Activated CD4-positive, alpha-beta T cell treated with anti-CD3 and anti-CD28 coated beads, Interleukin-2, amount 50 U/mL, for 24 hours (primary cell): Measurements from ENCODE around the gene ANKRD34A.
"Not testable (repeated sequence)": the region's sequence is repeated elsewhere in the genome, so short reads cannot be mapped to it uniquely, and the experiment has no call there.

Experiments
- DNase-seq, 2 donors: peaks; one replicate each; pipeline ENCODE4 v3.0.0-alpha.2; 2020; ENCODE audit warnings: low read depth in 1 of 2, low spot score in 1 of 2

Gene ANKRD34A

DNA sequence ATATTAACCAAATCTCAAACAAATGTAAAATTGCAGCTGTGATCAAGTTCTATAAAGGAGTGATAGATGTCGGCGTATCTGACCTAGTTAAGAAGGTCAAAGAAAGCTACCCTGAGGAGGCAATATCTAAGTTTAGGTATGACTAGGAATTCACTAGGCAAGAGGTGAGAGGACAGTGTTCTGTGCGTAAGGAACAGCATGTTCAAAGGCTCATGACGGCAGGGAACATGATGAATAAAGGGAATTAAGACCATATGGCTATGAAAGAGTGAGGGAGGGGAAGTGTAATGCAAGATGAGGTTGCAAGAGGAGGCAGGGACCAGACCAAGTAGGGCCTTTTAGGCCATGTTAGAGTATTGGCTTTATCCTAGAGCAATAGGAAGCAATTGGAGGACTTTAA, 15.2 kb downstream of the ANKRD34A start:
- DNase-seq, result no peak

GRCh38 chr1:145947551-145947950, 16.8 kb downstream of the ANKRD34A start:
- DNase-seq, result no peak

DNA sequence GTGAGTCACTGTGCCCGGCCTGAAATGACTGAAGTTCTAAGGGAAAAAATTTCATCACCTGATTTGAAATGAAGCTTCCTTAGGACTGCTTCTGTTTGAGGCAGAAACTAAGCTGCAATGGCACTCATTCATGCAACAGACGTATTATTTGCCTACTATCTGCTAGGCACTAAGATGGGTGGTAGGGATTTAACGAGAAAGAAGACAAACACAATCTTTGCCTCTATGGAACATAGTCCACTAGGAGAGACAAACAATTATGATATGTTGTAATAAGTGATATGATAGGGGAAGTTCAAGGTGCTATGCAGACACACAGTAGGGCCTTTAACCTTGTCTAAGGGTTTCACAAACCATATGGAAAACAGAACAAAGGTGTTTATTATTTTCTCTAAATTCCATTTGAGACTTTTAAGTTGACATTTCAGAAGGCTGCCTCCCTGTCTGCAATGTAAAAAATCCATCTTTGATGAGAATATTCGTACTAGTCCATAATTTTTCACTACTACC, 17.8 kb downstream of the ANKRD34A start:
- no peak for DNase-seq

GRCh38 chr1:145944532-145944931, 19.8 kb downstream of the ANKRD34A start:
- DNase-seq, result no peak

DNA sequence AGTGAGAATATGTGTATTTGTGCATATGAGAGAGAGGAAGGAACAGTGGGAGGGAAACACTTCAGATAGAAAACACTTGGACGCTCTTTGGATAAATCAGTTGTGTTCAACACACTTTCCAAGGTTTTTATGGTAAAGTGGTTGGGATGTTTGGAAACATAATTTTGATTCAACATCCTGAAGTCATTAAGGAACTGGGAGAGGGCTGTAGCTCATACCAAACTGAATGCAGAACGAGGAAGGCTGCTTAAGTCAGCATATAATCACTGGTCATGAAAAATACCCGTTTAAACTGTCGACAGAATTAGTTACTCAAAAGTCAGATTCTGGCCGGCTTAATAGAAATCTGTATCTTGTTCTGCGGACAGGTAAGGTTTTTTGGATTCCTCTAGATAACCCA, 21.5 kb downstream of the ANKRD34A start:
- no peak for DNase-seq

DNA sequence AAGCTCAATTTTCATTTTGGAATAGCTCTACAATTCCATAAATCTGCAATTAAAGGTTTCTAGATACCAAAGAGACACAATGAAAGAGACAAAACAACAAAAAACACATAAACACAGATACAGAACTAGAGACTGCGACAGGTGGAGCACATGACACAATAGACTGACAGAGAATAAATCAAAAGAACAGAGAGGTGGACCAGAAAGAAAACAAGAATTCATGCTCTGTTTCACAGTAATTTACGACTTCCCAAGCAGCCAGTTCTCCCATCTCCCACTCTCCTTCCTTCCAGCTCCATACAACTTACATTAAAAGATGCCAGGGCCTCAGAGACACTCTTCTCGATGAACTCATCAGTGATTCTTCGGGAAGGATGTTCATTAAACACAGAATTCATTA, 22.0 kb downstream of the ANKRD34A start:
- no peak for DNase-seq

GRCh38 chr1:145937436-145937835, 26.9 kb downstream of the ANKRD34A start:
- no peak for DNase-seq

- no peak for DNase-seq
Observed at GRCh38 chr1:145936247-145936646, 28.1 kb downstream of the ANKRD34A start.

DNA sequence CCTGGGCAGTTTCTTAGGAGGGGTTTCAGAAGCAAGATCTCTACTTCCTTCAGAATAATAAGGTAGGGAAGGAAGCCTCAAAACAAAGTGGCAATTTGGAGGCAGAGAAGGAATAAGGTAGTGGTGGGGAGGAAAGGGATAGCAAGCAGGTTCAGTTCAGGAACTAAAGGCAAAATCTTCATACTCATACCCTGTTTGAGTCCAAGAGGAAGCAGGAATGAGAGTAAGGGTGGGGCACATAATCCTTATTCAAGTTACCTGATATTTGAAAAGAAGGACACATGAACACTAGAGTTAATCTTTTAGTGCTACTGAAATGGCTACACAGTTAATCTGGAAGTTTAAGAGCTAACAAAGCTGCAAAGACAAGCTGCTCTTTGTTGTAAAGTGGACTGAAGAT, 28.7 kb downstream of the ANKRD34A start:
- no peak for DNase-seq

GRCh38 chr1:145932522-145933009, 31.8 kb downstream of the ANKRD34A start:
- peak in 1 of 2 donors; percentile 28 for DNase-seq

- no peak for DNase-seq
Observed at GRCh38 chr1:145927916-145928643, 36.3 kb downstream of the ANKRD34A start.

DNA sequence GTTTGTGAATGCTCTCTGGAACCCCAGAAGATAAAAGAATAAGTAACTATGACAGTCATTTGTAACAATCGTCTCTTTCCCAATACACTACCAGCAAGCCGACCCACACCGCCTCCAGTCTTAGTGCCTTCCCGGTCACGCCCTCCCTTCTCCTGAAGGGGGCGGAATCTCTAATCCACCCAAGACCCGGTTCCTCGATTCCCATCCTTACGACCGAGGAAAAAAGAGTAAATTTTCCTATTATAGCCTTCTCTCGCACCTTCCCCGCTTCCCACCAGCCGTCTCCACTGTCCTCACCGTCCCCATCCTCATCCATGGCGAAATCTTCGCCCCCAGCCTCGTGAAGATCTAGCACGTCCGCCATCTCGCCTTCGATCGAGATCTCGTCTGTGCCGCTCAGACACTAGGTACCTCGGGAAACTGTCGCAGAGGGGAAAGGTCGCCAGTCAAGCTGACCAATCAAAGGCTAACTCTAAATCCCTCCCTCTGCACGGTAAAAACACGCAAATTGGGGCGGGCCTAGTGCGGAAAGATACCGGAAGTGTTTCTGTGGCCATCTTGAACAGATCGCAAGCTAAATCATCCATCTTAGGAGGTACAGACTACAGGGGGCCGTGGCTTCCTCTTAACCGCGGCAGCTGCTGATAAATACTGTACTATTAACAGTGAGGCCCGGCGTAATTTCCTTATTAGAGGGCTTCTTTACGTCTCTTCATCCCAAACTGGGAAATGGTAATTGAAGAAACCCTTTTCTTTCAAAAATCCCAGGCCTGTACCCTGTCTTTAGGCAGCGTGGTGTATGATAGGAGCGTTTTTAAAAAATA, 37.1 kb downstream of the ANKRD34A start, which contains the start of gene RBM8A:
TSS of gene RBM8A (minus strand) at position 422 of the 824 bp plus-strand sequence. CDS start at position 364, 58 bp downstream.
- peak; percentile 76 to 95 for DNase-seq

DNA sequence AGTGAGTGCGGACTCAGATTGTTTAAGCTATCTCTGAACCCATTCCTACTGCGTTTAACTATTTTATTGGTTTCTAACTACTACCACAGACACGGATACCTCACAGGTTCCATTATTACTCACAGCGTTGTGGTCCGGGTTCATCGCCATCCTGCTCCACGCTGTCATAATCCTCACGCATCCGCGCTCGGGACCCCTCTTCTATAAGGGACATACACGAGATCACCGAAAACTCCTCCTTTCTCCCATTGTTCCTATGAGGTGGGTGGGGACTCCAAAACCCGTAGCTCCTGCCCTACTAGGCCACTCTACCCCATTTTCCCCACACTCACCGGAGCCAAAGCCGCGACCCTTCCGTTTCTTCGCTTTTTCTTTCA, 37.7 kb downstream of the ANKRD34A start:
- DNase-seq, result peak; percentile 41 to 45

DNA sequence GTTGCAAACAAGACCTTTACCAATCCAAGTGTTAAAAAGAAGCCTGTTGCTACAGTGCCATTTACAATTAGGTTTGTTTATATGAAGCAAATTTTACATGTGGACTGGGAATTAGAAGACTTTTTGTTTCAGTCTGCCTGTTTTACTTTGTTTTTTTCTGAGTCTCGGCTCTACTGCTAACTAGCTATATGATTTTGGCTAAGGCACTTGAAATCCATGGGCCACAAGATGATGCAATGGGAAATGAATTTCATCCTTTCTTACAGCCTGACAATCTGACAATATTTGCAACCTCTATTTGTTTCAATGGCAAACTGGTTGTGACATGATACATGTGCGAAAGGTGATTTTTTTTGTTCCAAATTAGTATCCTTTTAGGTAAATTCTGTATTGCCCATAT, 42.1 kb downstream of the ANKRD34A start:
- no peak for DNase-seq

GRCh38 chr1:145920297-145920696, 44.1 kb downstream of the ANKRD34A start:
- DNase-seq, result not testable (repeated sequence)

- no peak for DNase-seq
Observed at GRCh38 chr1:145918992-145919939, 45.1 kb downstream of the ANKRD34A start.

DNA sequence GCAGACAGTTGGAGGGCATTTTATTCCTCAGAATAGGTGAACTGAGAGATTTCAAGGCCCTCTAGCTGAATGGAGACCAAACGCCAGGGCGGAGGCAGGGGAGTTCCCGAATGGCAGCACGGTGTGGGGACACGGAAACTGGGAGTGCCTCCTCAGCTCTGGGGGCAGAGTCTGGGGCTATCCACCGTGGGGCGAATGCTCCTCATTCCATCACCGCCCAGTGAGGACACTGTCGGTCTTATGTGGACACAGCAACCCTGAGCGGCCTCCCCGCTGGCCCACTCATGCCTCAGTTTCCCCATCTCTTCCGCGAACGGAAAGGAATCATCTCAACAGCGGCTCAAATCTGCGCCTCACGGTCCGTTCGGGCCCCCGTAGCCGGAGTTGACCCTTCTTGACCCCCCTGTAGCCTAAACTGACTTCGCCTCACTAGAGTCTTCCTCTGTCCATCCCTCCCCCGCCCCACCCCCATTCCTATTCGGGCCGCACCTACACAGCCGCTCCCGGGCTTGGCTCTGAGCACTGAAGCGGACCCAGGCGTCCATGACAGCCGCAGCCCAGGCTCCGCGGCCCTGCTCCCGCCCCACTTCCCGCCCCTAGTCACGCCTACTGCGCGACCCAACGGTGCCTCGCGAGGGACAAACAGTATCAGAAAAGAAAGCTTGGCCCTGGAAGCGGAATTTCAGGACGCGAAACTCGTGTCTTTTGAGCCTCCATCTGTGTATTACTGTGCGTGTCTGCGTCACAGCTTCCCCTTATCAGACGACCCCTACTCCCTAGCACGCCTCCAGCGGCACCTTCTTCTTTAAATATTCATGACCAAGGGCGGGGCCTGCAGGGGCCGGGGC, 46.0 kb downstream of the ANKRD34A start, which contains the start of gene PEX11B:
TSS of gene PEX11B (minus strand) at position 574 of the 848 bp plus-strand sequence. CDS start at position 545, 29 bp downstream.
- peak; percentile 88 to 91 for DNase-seq

GRCh38 chr1:145917595-145917994, 46.8 kb downstream of the ANKRD34A start:
- no peak for DNase-seq

DNA sequence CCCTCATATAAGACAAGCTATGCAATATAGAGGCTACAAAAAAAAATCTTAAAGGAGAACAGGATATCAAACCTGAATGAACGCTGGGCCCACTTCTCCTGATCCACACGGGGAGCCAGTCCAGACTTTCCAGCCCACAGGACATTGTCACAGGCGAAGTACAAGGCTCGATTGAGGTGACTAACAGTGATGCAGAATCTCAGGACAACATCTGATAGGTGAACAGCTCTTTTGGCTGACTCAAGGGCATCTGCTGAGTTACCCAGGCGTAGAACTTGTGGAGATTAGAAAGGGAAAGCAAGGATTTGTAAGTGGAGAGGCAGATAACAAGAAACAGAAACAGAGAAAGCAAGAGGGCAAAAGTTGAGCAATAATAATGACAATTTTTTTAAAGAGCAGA, 47.6 kb downstream of the ANKRD34A start:
- no peak for DNase-seq
